ENCODE data around the gene PLCH1.

DNA sequence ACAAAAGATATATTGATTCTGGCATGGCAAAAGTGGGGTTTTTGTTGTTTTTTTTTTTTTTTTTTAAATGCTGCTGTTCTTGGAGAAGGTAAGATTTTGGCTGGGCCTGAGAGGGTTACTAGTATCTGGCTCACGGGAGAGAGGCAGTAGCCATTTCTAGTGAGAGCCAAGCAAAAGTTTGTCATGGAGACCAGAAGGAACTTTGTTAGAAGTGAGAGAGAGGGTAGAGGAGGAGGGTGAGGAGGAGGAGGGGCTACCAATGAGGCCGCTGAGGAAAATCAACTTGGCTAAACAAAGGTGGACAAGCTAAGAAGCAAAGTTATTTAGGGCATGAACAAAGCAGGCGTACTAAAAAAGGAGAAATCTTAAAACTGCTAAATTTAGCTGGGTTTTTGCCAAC, 402.5 kb downstream of the PLCH1 start:
- TF ChIP-seq, protein P1, sequence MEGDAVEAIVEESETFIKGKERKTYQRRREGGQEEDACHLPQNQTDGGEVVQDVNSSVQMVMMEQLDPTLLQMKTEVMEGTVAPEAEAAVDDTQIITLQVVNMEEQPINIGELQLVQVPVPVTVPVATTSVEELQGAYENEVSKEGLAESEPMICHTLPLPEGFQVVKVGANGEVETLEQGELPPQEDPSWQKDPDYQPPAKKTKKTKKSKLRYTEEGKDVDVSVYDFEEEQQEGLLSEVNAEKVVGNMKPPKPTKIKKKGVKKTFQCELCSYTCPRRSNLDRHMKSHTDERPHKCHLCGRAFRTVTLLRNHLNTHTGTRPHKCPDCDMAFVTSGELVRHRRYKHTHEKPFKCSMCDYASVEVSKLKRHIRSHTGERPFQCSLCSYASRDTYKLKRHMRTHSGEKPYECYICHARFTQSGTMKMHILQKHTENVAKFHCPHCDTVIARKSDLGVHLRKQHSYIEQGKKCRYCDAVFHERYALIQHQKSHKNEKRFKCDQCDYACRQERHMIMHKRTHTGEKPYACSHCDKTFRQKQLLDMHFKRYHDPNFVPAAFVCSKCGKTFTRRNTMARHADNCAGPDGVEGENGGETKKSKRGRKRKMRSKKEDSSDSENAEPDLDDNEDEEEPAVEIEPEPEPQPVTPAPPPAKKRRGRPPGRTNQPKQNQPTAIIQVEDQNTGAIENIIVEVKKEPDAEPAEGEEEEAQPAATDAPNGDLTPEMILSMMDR (IDR thresholded peaks at IDR 0.05): no peak
- TF ChIP-seq POLR2A (IDR thresholded peaks at IDR 0.05): no peak

Measured in adrenal gland (tissue), 5 donors.